HG03520 (cell line): Measurements from ENCODE around the gene UGT3A1.
"Not testable (repeated sequence)": the region's sequence is repeated elsewhere in the genome, so short reads cannot be mapped to it uniquely, and the experiment has no call there.

Source experiments
- ATAC-seq: cut with Tn5 transposase; IDR thresholded peaks from one replicate; pipeline ENCODE4 v1.9.1; 2021; ENCODE audit warnings: mild to moderate bottlenecking, moderate library complexity; ENCODE audit not compliant: unreplicated experiment

Gene UGT3A1, protein sequence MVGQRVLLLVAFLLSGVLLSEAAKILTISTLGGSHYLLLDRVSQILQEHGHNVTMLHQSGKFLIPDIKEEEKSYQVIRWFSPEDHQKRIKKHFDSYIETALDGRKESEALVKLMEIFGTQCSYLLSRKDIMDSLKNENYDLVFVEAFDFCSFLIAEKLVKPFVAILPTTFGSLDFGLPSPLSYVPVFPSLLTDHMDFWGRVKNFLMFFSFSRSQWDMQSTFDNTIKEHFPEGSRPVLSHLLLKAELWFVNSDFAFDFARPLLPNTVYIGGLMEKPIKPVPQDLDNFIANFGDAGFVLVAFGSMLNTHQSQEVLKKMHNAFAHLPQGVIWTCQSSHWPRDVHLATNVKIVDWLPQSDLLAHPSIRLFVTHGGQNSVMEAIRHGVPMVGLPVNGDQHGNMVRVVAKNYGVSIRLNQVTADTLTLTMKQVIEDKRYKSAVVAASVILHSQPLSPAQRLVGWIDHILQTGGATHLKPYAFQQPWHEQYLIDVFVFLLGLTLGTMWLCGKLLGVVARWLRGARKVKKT

GRCh38 chr5:35990941-35991611, at the start of gene UGT3A1:
TSS of gene UGT3A1 (minus strand) at chr5:35991390. CDS start at chr5:35991240, 150 bp downstream.
- ATAC-seq = no peak

DNA sequence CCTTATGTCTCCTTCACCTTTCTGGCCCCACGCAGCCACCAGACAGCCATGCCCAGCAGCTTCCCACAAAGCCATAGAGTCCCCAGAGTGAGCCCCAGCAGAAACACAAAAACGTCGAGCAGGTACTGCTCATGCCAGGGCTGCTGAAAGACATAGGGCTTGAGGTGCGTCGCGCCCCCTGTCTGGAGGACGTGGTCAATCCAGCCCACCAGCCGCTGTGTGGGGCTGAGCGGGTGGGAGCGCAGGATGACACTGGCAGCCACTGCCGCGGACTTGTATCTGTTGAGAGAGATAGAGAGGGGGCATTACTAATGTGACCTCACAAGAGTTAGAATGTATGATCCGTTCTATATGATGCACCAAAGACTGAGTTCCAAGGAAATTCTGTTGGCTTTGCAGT, 44.5 kb upstream of the UGT3A1 start:
- no peak for ATAC-seq

GRCh38 chr5:36034536-36035134, 43.4 kb upstream of the UGT3A1 start:
- ATAC-seq = not testable (repeated sequence)

- no peak for ATAC-seq
Observed at GRCh38 chr5:36033486-36033885, 42.3 kb upstream of the UGT3A1 start.

- ATAC-seq = no peak
Observed at GRCh38 chr5:36033047-36033446, 41.9 kb upstream of the UGT3A1 start.

DNA sequence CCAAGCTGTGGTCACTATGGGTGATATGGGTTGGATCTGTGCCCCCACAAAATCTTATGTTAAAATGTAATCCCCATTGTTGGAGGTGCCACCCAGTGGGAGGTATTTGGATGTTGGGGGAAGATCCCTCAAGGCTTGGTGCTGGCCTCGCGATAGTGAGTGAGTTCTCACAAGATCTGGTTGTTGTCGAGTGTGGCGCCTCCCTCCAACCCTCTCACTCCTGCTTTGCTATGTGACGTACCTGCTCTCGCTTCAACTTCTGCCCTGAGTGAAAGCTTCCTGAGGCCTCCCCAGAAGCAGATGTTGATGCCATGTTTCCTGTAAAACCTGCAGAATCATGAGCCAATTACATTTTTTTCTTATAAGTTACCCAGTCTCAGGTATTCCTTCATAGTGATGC, 40.0 kb upstream of the UGT3A1 start:
- ATAC-seq = no peak

DNA sequence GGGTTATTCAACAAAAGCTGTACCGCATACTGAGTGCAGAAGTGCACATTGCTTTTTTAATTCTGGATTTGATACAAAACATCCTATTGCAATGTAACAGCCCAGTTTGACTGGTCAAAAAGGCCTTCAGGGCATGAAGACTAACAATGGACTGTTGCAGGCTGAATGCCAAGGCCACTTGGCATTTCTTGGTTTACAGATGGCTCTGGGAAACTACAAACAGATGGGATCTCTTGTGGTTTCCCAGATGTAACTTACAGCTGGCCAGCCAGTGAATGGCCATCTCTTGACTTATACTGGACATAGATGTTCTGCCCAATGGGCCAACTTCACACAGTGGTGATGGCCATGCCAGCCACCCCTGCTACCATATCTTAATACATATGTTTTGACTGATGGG, 38.7 kb upstream of the UGT3A1 start:
- ATAC-seq = no peak

- no peak for ATAC-seq
Observed at GRCh38 chr5:36028816-36029465, 37.8 kb upstream of the UGT3A1 start.

- no peak for ATAC-seq
Observed at GRCh38 chr5:36027711-36028110, 36.5 kb upstream of the UGT3A1 start.

GRCh38 chr5:36026706-36027465, 35.7 kb upstream of the UGT3A1 start:
- ATAC-seq = no peak

GRCh38 chr5:36022246-36022645, 31.1 kb upstream of the UGT3A1 start:
- ATAC-seq = not testable (repeated sequence)

GRCh38 chr5:36019584-36019983, 28.4 kb upstream of the UGT3A1 start:
- ATAC-seq = not testable (repeated sequence)

DNA sequence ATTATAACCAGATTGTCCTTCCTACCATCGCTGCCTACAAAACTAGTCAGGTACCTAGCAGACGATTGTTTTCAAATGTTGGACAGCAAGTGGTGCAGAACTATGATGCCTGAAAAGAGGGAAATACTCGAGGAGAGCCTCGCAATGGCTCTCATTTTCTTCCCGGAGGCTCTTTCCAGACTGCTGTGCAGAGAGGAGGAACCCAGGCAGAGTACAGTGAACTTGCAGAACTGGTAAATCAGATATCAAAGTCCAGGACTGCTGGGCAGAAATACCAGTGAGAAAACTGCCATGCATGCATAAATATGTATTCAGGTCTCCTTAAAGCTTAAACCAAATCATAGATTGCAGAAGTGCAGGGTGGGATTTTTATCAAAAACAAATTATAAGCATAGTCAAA, 26.4 kb upstream of the UGT3A1 start:
- no peak for ATAC-seq

DNA sequence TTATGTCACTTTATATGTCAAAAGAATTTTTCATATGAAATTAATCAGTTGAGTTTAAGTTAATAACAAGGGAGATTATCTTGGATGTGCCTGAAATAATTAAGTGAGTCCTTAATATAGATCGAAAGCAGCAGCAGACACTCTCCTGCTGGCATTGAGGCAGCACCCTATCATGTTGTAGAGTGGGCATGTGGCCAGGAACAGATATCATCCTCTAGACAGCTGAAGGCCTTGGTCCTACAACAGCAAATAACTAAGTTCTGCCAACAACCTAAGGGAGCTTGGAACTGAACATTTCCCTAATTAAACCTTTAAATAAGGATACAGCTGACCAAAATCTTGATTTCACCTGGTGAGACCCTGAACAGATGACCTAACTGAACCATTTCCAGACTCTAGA, 25.8 kb upstream of the UGT3A1 start:
- ATAC-seq = no peak

DNA sequence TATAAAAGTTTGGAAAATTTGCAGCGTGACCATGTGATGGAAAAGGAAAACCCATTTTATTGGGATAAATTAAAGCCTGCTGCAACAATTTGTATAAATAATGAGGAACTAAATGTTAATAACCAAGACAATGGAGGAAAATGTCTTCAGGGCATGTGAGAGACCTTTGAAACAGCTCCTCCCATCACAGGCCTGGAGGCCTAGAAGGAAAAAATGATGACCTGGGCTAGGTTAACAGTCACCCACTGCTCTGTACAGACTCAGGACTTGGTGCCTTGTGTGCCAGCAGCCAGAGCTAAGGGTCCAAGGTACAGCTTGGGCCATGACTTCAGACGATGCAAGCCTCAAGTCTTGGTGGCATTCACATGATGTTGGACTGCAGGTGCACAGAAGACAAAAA, 22.0 kb upstream of the UGT3A1 start:
- ATAC-seq = no peak

- ATAC-seq = no peak
Observed at GRCh38 chr5:36009698-36010097, 18.5 kb upstream of the UGT3A1 start.

DNA sequence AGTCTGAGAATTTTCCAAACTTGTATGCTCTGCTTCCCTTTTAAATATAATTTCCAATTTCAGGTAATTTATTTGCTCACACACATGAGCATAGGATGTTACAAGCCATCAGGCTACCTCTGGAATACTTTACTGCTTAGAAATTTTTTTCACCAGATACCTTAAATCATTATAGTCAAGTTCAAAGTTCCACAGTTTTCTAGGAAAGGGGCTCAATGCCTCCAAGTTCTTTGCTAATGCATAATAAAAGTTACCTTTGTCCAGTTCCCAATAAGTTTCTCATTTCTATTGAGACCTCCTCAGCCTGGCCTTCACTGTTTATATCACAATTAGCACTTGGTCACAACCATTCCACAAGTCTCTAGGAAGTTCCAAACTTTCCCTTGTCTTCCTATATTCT, 16.2 kb upstream of the UGT3A1 start:
- ATAC-seq = no peak

DNA sequence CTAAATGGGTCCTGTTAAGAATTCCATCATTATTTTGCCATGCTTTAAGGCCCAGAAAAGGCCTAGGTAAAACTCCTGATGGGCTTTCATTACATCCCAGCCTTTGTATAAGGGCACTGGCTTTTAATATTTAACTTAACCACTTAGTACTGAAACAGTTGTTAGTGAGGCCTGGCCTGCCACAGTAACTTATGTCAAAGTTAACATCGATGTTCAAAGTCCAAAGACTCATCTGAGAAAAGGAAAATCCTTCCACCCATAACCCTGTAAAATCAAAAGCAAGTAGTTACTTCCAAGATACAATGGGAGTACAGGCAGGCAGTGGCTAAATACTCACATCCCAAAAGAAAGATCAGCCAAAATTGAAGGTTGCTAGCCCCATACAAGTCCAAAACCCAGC, 15.0 kb upstream of the UGT3A1 start:
- ATAC-seq = no peak

- no peak for ATAC-seq
Observed at GRCh38 chr5:36001032-36001431, 9.8 kb upstream of the UGT3A1 start.

- ATAC-seq = no peak
Observed at GRCh38 chr5:35999547-35999946, 8.4 kb upstream of the UGT3A1 start.

DNA sequence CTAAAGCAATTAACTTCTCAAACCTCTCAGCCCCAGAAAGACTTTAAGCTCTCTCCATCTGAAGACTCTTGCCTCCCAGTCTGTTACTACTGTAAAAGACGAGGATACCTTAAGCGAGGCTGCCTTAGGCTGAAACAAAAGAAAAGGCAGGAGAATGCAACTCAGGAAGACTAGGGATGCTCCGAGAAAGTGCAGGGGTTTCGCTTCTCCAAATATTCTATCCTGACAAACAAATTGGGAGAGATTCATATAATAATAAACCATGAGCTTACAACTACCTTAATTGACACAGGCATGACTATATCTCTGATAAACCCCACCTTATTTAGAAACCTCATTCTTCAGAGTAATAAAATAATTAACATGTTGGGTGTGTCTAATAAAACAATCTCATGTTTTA, 4.9 kb upstream of the UGT3A1 start:
- no peak for ATAC-seq
